PC-3 (cell line): ENCODE data around the gene FDXACB1.

ENCODE experiments used
- CTCF ChIP-seq: fragments of 300-600 bp; sonication (generic); conservative IDR thresholded peaks from 2 replicates; pipeline ENCODE4 v1.5.1; 2017; ENCODE audit warnings: antibody characterized with exemption, low read depth, mild to moderate bottlenecking, low read length
- EZH2 ChIP-seq: fragments of 300-600 bp; sonication (generic); IDR thresholded peaks from one replicate; pipeline ENCODE4 v1.6.1; 2017; ENCODE audit warnings: antibody characterized with exemption, mild to moderate bottlenecking, low read length; ENCODE audit not compliant: unreplicated experiment

- TF ChIP-seq CTCF (no peak), EZH2 (no peak)
These were observed 38.8 kb downstream of the FDXACB1 start for GRCh38 chr11:111840143-111840542.
